Measurements from ENCODE around the gene LGALS3BP.

DNA sequence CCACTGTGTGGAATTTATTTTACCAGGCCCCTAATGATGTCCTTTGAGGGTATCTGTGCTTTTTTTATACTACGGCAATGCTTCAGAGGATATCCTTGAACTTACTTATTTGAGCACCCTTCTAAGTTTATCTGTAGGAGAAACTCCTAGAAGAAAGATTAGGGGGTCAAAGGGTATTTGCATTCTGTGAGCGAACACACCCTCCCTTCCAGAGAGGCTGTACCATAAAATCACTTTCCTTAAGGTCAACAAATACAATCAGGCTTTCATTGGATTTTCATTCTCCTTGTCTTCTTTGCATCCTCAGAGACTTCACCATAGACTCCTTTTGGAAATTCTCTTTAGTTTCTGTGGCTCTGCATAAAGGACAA lies 39.5 kb upstream of the LGALS3BP start:
- TF ChIP-seq CTCF (conservative IDR thresholded peaks at IDR 0.05 in 1 of 2, IDR thresholded peaks at IDR 0.05 in 1 of 2; ENCODE audit: extremely low read depth in 1 of 2, insufficient read depth in 1 of 2, low read depth in 1 of 2, low read length in 2 of 2), result no peak
- TF ChIP-seq EZH2 (IDR thresholded peaks at IDR 0.05; ENCODE audit: borderline replicate concordance, low read length), result no peak
